NCI-H1417 treated with DMSO at 0.1 percent for 48 hours (cell line): ENCODE data around the gene EPAS1.

Experiments used
- DNase-seq: peaks from one replicate; lab custom pipeline; 2025; lab: John Stamatoyannopoulos, UW

The EPAS1 gene

GRCh38 chr2:46296840-46297545 is at the start of gene EPAS1:
TSS of gene EPAS1 (plus strand) at chr2:46297407. CDS start at chr2:46297912, 505 bp downstream.
- no peak for DNase-seq

GRCh38 chr2:46248171-46248570 is 49.0 kb upstream of the EPAS1 start:
- DNase-seq = no peak

DNA sequence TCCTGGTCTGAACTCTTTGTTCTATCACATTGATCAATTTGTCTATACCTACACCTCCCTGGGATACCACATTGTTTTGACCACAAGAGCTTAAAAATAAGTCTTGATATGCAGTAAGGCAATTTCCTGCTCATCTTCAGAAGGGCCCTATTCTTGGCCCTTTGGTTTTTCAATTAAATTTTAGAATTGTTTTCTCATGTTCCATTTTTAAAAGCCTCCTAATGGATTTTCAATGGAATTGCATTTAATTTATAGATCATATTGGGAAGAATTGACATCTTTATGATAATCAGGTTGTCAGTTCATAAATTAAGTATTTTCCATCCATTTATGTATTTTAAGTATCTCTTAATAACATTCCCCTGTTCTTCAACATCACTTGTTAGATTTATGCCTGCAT is 47.6 kb upstream of the EPAS1 start:
- DNase-seq = no peak

GRCh38 chr2:46252891-46253659 is 44.1 kb upstream of the EPAS1 start:
- no peak for DNase-seq

DNA sequence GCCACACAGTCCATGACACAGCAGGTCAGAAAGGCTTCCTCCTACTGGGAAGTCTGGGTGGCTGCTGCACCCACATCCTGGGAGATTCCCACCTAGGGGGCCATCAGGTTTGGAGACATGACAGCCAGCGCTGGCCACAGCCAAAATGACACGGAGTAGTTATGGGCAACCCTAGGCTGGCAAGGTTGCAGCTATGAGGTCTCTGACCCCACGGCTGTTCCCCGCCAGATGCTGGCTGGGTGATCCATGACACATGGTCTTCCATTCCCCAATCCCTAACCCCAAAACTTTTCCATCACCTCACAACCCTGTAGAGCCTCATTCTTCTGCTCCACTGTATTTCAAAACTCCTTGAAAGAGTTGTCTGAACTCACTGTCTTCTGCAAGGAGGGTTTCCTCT is 42.7 kb upstream of the EPAS1 start:
- DNase-seq = no peak

DNA sequence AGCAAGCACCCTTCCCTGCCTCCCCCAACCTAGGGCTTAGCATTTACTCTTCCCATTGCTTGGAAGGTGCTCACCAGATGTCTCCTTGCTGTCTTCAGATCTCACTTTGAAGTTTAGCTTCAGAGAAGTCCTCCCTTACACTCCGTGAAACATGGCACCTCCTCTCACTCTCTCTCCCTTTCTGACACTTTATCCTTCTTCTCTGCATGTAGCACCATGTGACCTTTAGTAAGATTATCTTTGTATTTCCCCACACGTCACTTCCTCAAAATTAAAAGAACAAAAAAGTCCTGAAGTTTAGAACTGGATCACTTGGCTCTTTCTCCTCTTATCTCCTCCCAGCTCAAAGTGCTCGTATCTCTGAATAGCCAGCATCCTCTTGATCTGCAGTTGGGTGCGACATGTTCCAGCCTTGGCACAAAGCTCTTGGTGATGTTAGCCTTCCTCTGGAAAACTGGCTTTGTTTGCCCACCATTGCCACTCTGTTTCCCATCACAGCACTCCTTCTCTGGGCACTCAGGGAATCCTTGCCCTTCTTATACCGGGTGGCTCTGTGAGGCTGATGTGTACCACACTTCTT is 40.6 kb upstream of the EPAS1 start:
- DNase-seq = no peak

GRCh38 chr2:46257476-46257875 is 39.7 kb upstream of the EPAS1 start:
- peak; percentile 89 for DNase-seq

DNA sequence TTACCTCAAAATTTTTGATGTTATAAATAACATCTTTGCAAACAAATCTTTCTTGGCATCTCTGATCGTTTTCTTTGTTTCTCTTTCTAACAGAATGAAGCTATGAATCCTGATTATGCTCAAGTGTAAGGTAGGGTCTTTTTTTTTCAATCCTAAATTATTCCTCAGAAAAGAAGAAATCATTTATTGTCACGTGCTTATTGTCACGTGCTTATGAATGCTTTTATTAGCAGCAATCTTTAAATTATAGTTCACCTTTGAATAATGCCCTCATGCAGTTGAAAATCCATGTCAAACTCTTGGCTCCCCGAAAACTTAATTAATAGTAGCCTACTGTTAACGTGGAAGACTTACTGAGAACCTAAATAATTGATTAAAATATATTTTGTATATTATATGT is 39.2 kb upstream of the EPAS1 start:
- no peak for DNase-seq

GRCh38 chr2:46258937-46259776 is 38.0 kb upstream of the EPAS1 start:
- no peak for DNase-seq

DNA sequence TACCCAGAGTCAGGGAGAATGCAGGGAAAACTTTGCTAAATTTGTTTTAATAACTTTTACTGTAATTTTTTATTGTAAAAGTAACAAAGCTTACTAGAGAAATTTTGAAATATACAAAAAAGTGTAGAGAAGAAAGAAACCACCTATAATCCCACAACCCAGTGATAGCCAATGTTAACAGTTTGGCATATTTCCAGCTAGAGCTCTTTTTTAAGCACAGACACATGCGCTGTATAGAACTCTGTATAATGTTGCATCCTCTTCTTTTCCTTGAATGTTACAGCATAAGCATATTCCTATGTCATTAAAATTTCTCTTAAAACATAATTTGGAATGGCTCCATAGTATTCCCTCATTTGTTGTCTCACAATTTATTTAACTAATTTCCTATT is 37.4 kb upstream of the EPAS1 start:
- DNase-seq = no peak

- DNase-seq = no peak
These were observed 36.9 kb upstream of the EPAS1 start for GRCh38 chr2:46260305-46260704.

DNA sequence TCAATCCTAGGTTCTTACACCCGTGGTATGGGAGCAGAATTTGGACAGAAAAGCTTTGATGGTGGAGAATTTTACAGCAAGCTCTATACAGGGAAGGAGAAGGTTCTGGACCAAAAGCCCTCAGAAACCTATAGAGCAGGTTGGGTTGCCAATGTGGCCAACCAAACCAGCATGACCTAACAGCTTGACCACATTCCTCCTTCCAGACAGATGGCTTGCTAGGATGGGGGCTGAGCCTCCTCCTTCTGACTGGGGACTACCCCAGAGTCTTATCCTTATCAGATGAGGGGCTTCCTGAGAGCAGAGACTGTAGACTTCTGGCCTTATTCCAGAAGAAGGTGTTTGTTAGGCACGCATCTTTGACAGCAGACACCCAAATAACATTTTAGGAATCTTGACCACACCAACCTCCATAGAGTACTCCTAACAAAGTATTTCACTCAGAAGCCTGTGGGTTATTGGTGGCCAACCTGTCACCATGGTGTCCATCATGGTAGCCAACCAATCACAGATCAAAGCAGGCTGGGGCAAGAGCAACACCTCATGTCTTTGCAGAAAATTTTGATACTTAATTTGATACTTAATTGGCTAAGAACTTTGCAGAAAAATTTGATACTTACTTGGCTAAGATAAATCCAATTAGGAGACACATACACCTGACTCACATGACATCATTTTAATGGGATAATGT is 34.8 kb upstream of the EPAS1 start:
- DNase-seq = no peak

DNA sequence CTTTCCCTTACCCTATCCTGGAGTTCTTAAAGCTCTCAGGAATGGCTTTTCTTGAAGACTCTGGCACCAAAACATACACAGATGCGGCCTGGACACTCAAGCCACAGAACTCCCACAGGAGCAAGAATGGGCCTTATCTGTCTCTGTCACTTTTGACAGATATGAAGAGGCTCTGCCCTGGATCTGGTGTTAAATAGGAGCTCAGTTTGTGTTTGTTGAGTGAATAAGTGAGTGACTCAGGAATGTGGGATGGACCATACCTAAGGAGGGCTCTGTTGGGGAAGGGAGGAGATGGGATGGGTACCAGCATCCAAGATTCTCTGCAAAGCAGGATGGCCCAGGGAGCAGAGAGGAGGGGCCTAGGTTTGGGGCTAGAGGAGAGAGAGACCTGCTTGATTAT is 33.9 kb upstream of the EPAS1 start:
- DNase-seq = no peak

DNA sequence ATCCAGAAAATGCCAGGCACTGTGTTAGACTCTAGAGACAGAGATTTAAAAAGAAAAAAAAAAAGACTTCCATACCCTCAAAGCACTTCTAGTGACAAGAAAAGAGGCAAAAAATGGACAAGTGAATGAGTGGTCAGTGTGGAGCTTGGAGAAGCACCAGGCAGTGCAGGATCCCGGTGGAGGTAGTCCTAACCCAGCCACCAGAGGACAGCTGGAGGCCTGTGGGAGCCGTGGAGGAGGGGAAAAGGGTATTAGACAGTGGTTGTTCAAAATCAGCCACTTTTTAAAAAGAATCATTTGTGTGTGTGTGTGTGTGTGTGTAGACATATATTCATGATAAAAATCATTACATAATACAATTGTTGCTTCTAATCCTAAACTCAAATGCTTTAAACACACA is 32.8 kb upstream of the EPAS1 start:
- DNase-seq = no peak

- no peak for DNase-seq
These were observed 31.1 kb upstream of the EPAS1 start for GRCh38 chr2:46266134-46266533.

- no peak for DNase-seq
These were observed 29.6 kb upstream of the EPAS1 start for GRCh38 chr2:46267616-46268015.

GRCh38 chr2:46268196-46268595 is 29.0 kb upstream of the EPAS1 start:
- no peak for DNase-seq

GRCh38 chr2:46269001-46269400 is 28.2 kb upstream of the EPAS1 start:
- no peak for DNase-seq

DNA sequence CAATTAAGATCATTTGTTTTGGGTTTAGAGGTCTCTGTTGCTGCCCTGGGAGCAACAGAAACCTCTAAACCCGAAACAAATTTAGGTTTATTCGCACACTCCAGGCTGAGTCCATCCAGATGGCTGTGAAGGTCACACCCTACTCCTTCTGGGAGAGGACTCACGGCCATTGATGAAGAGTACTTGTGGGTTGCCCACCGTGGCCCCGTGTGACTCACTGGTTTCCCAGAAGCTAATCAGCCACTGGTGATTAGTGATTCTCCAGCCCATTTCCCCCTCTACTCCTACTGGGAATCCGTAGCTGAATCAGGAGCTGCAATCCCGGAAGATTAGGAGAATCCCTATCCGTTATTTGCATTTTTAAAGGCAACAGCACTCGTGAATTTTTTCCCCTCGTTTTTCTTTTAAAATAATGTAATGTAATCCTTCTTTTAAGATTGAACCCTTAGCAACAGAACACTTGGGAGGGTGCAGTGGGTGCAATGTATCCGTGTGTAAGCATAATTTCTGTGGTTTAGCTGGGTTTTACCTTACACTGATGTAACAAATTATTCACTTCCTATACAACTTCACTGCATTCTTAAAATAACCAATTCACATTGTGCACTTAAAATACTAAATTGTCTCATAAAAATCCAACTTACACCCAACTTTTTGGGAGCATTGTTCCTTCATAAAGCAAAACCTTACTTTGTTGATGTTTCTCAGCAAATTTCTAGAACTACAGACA is 27.5 kb upstream of the EPAS1 start:
- no peak for DNase-seq

DNA sequence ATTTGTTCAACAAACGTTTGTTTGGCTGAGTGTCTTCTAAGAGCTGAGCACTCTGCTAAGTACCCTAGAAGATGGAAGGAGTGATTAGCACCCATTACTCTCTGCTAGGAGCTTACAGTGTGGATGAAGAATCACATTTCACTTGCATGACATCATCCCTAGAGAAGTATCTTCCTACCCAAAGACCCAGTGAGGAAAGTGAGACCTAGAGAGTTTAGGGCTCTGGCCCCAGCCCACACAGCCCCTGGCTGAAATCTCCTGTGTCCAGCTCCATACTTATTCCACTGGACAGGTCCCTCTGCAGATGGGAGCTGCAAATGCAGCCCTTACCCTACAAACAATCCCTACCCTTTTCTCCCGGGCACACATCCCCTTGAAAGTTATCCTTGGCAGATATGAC is 26.8 kb upstream of the EPAS1 start:
- DNase-seq = no peak

DNA sequence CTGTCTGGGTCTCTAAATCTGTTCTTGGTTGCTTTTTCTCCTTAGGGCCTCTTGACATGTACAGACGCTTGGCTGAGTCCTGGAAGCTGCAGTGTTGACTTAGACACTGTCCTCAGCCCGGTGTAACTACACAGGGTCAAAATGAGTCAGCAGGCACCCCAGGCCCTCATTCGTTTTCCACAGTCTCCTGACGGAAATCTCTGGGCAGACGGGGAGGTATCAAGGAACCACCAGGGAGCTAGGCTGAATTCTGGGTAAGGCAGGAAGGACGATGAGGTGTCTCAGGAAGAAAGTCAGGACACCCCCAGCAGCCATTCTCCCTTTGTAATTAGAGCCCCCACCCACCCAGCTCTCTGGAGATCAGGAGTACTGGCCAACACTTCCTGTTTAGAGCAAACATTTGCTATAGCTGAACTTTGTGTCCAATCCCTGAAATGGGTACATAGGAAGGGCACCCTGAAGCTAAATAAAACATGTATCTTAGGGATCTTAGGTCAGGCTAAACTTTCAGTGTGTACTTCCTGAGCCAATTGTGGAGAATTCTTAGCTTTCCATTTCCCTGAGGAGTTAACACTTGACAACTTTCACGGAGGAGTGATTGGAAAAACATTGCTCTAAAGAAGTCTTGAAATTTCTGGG is 23.9 kb upstream of the EPAS1 start:
- DNase-seq = no peak
